NT2/D1 (cell line): Measurements from ENCODE around the gene DYNC1H1.

Experiments used
- SUZ12 ChIP-seq: IDR thresholded peaks from 2 replicates; pipeline ENCODE4 v1.6.1; 2011; ENCODE audit not compliant: insufficient read length, insufficient read depth; ENCODE audit errors: extremely low read depth
- YY1 ChIP-seq: IDR thresholded peaks from 2 replicates; pipeline ENCODE4 v1.6.1; 2011; ENCODE audit not compliant: insufficient read length, insufficient read depth

DNA sequence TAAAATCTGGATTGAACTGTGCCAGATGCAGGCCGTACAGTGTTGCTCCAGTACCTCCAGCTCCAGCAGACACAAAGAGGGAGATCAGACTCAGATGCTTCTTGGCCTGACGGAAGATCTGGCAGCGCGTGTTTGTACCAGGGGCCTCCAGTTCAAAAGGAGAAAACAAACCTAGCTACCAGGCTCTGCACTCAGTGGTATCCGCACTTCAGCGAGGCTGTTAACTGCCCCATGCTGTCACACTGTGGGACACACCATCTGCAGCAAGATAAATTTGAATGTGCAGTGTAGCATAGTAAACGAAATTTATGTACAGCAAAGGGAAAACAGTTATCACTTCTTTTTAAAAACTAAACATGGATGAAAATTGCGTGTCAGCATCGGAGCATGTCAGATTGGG, 5.1 kb downstream of the DYNC1H1 start:
- no peak for TF ChIP-seq SUZ12
- TF ChIP-seq YY1, result no peak
